Peyer's patch (tissue), 4 donors: ENCODE measurements around the gene HEXD. TPM values are rescaled to one million over a fixed set of nuclear protein-coding genes. Genes with fewer than 3 reads are reported as not detected.

Source experiments
- DNase-seq, 3 donors: peaks; one replicate each; pipeline ENCODE4 v3.0.0-alpha.2; 2017 to 2019
- H3K27ac ChIP-seq, 4 donors: fragments of 200-600 bp; sonication (generic); one replicate each; pipeline ENCODE4 v1.5.1; 2016 to 2019
- H3K27me3 ChIP-seq, 2 donors: fragments of 200-600 bp; sonication (generic); one replicate each; pipeline ENCODE4 v1.5.1; 2019
- H3K36me3 ChIP-seq, 3 donors: fragments of 200-600 bp; sonication (generic); one replicate each; pipeline ENCODE4 v1.5.1; 2016 to 2019
- H3K4me1 ChIP-seq, 4 donors: fragments of 200-600 bp; sonication (generic); one replicate each; pipeline ENCODE4 v1.5.1; 2016 to 2019
- H3K4me3 ChIP-seq, 4 donors: fragments of 200-600 bp; sonication (generic); 1 replicate in 3 of 4; 2 replicates in 1 of 4; pipeline ENCODE4 v1.5.1; 2016 to 2019; ENCODE audit warnings: mild to moderate bottlenecking in 1 of 4
- H3K9me3 ChIP-seq, 4 donors: fragments of 200-600 bp; sonication (generic); one replicate each; pipeline ENCODE4 v1.5.1; 2016 to 2019; ENCODE audit warnings: mild to moderate bottlenecking in 1 of 4
- CTCF ChIP-seq, 6 experiments: fragments of 450-650 bp in 4 of 6; fragments of 200-600 bp in 2 of 6; sonication (generic) in 1 of 6; IDR thresholded peaks; one replicate each; pipeline ENCODE4 v1.5.1; 2017 to 2019; ENCODE audit warnings: antibody characterized with exemption in 6 of 6, mild to moderate bottlenecking in 3 of 6, moderate library complexity in 1 of 6
- POLR2A ChIP-seq, 2 donors: fragments of 450-650 bp; IDR thresholded peaks; one replicate each; pipeline ENCODE4 v1.5.1; 2017; ENCODE audit warnings: antibody characterized with exemption in 2 of 2, mild to moderate bottlenecking in 2 of 2, moderate library complexity in 2 of 2
- total RNA-seq, 4 donors: library from RNA; depleted of rRNA; stranded (reverse); fragments of >200 nt; gene quantifications; one replicate each; pipeline ENCODE4 v1.1.0, GENCODE V29; 2016

The HEXD gene
- total RNA-seq, 4 donors from 2014 or later: 42.7 to 128 (median 80.5) TPM

- no peaks in the 10 kb centered on the region for H3K9me3 ChIP-seq
- H3K27ac ChIP-seq: no peak overlapping the region
- no peak overlapping the region for H3K4me3 ChIP-seq
- TF ChIP-seq POLR2A (IDR thresholded peaks at IDR 0.05): no peak
- no peak for TF ChIP-seq CTCF (IDR thresholded peaks at IDR 0.05)
- H3K4me1 ChIP-seq: peaks cover 0 to 13% (median 3%) of the 10 kb centered on the region in 4 donors
- H3K36me3 ChIP-seq: no peaks in the 10 kb centered on the region
- DNase-seq: no peak
- H3K27me3 ChIP-seq: no peaks in the 10 kb centered on the region
Observed at GRCh38 chr17:82415336-82415735, 2.8 kb upstream of the HEXD start.

GRCh38 chr17:82415786-82416185, 2.4 kb upstream of the HEXD start:
- Histone ChIP-seq H3K27ac (no peak overlapping the region), H3K9me3 (no peaks in the 10 kb centered on the region), H3K36me3 (peaks cover 0 to 2% (median 0%) of the 10 kb centered on the region in 3 donors), H3K4me3 (no peak overlapping the region), H3K27me3 (no peaks in the 10 kb centered on the region), H3K4me1 (peaks cover 0 to 13% (median 3%) of the 10 kb centered on the region in 4 donors)
- DNase-seq: no peak
- no peak for TF ChIP-seq POLR2A (IDR thresholded peaks at IDR 0.05)
- no peak for TF ChIP-seq CTCF (IDR thresholded peaks at IDR 0.05)

DNA sequence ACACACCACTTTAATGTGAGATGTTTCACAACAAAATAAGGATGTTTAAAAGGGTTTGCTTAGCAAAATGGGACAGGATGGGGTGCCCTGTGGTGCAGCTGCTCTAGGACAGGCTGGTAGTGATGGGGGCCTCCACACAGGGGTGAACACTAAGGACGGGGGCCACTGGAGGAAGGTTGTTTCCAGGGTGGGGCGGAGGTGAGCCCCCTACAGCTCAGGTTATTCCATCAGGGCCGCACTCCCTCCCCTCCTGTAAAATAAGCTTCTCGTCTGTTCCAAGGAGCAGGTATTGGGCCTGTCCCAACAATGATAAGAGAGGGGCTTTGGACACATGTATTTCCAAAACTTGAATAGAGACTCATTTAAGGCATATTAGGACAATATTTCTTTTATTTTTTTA, 1.9 kb upstream of the HEXD start:
- peaks cover 0 to 13% (median 3%) of the 10 kb centered on the region in 4 donors for H3K4me1 ChIP-seq
- DNase-seq: no peak
- TF ChIP-seq POLR2A (IDR thresholded peaks at IDR 0.05): no peak
- TF ChIP-seq CTCF (IDR thresholded peaks at IDR 0.05): no peak
- H3K36me3 ChIP-seq: peaks cover 0 to 5% (median 0%) of the 10 kb centered on the region in 3 donors
- H3K4me3 ChIP-seq: no peak overlapping the region
- no peaks in the 10 kb centered on the region for H3K9me3 ChIP-seq
- H3K27ac ChIP-seq: no peak overlapping the region
- H3K27me3 ChIP-seq: no peaks in the 10 kb centered on the region

- no peaks in the 10 kb centered on the region for H3K9me3 ChIP-seq
- H3K27me3 ChIP-seq: no peaks in the 10 kb centered on the region
- H3K36me3 ChIP-seq: peaks cover 0 to 9% (median 0%) of the 10 kb centered on the region in 3 donors
- DNase-seq: no peak
- no peak overlapping the region for H3K4me3 ChIP-seq
- no peak overlapping the region for H3K27ac ChIP-seq
- H3K4me1 ChIP-seq: peaks cover 0 to 13% (median 3%) of the 10 kb centered on the region in 4 donors
- TF ChIP-seq CTCF (IDR thresholded peaks at IDR 0.05) (no peak), POLR2A (IDR thresholded peaks at IDR 0.05) (no peak)
Observed at GRCh38 chr17:82416771-82417170, 1.4 kb upstream of the HEXD start.

DNA sequence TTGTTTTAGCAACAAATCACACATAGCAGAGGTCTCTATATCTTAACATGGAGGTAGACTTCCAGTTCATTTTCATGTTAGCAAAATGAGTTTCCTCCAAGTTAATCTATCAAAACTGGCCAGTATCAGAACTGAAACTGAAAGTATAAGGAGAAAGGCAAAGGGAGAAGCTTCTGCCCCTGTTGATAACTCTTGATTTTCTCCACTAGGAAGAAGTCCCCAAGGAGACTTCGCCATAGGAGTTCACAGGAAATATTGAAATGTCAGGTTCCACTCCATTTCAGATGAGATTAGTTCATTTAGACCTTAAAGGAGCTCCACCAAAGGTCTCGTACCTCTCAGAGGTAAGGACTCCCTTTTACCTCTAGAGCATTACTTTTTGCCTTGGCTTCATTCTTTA, 1.4 kb downstream of the HEXD start:
- peaks cover 0 to 10% (median 3%) of the 10 kb centered on the region in 4 donors for H3K4me1 ChIP-seq
- peak overlapping the region in 3 of 4 donors; percentile 83 to 100 (median 85) for H3K4me3 ChIP-seq
- no peak for DNase-seq
- no peaks in the 10 kb centered on the region for H3K27me3 ChIP-seq
- TF ChIP-seq POLR2A (IDR thresholded peaks at IDR 0.05) (no peak), CTCF (IDR thresholded peaks at IDR 0.05) (peak in 1 of 6 experiments; percentile 1)
- H3K9me3 ChIP-seq: peaks cover 0 to 5% (median 0%) of the 10 kb centered on the region in 4 donors
- H3K36me3 ChIP-seq: peaks cover 0 to 9% (median 0%) of the 10 kb centered on the region in 3 donors
- peak overlapping the region; percentile 89 to 97 (median 94) for H3K27ac ChIP-seq
